ENCODE measurements around the gene SLC25A12.

Gene SLC25A12

GRCh38 chr2:171846894-171847293 is 47.1 kb downstream of the SLC25A12 start:
- Histone ChIP-seq H3K4me2 (no peak overlapping the region), H4K20me1 (ENCODE audit: insufficient read depth) (no peaks in the 10 kb centered on the region), H3K4me1 (ENCODE audit: low read depth, poor library complexity, severe bottlenecking) (no peaks in the 10 kb centered on the region), H3K9ac (no peak overlapping the region), H3K27ac (no peak overlapping the region), H3K27me3 (ENCODE audit: insufficient read depth, low read depth) (no peaks in the 10 kb centered on the region), H2AFZ (ENCODE audit: low read depth) (no peak overlapping the region), H3K79me2 (ENCODE audit: insufficient read depth, low read depth) (no peaks in the 10 kb centered on the region), H3K36me3 (ENCODE audit: insufficient read depth) (no peaks in the 10 kb centered on the region), H3K4me3 (IDR thresholded peaks at IDR 0.05; ENCODE audit: insufficient read depth, low read depth, low read length) (no peak overlapping the region)
- no peak for TF ChIP-seq CTCF (conservative IDR thresholded peaks at IDR 0.05; ENCODE audit: low read depth, low read length)

GRCh38 chr2:171841996-171842395 is 52.0 kb downstream of the SLC25A12 start:
- Histone ChIP-seq H3K36me3 (ENCODE audit: insufficient read depth) (no peaks in the 10 kb centered on the region), H3K4me1 (ENCODE audit: low read depth, poor library complexity, severe bottlenecking) (no peaks in the 10 kb centered on the region)
- no peak for TF ChIP-seq CTCF (conservative IDR thresholded peaks at IDR 0.05; ENCODE audit: low read depth, low read length)

GRCh38 chr2:171837736-171838135 is 56.3 kb downstream of the SLC25A12 start:
- Histone ChIP-seq H3K27ac (no peak overlapping the region), H3K36me3 (ENCODE audit: insufficient read depth) (no peaks in the 10 kb centered on the region)
- no peak for TF ChIP-seq CTCF (conservative IDR thresholded peaks at IDR 0.05; ENCODE audit: low read depth, low read length)

More at GRCh38 chr2:171841996-171842395, 52.0 kb downstream of the SLC25A12 start:
- Histone ChIP-seq H3K4me3 (IDR thresholded peaks at IDR 0.05; ENCODE audit: insufficient read depth, low read depth, low read length) (no peak overlapping the region), H3K4me2 (no peak overlapping the region), H3K79me2 (ENCODE audit: insufficient read depth, low read depth) (no peaks in the 10 kb centered on the region), H3K27me3 (ENCODE audit: insufficient read depth, low read depth) (no peaks in the 10 kb centered on the region), H4K20me1 (ENCODE audit: insufficient read depth) (no peaks in the 10 kb centered on the region), H3K27ac (no peak overlapping the region), H3K9ac (no peak overlapping the region), H2AFZ (ENCODE audit: low read depth) (no peak overlapping the region)

GRCh38 chr2:171836146-171836910 is 57.7 kb downstream of the SLC25A12 start:
- Histone ChIP-seq H2AFZ (ENCODE audit: low read depth) (no peak overlapping the region), H3K4me1 (ENCODE audit: low read depth, poor library complexity, severe bottlenecking) (no peaks in the 10 kb centered on the region), H3K79me2 (ENCODE audit: insufficient read depth, low read depth) (no peaks in the 10 kb centered on the region), H3K4me3 (IDR thresholded peaks at IDR 0.05; ENCODE audit: insufficient read depth, low read depth, low read length) (no peak overlapping the region), H3K36me3 (ENCODE audit: insufficient read depth) (no peaks in the 10 kb centered on the region), H3K27ac (no peak overlapping the region), H3K27me3 (ENCODE audit: insufficient read depth, low read depth) (no peaks in the 10 kb centered on the region), H3K4me2 (no peak overlapping the region), H4K20me1 (ENCODE audit: insufficient read depth) (no peaks in the 10 kb centered on the region), H3K9ac (no peak overlapping the region)
- no peak for TF ChIP-seq CTCF (conservative IDR thresholded peaks at IDR 0.05; ENCODE audit: low read depth, low read length)

More at GRCh38 chr2:171837736-171838135, 56.3 kb downstream of the SLC25A12 start:
- Histone ChIP-seq H3K4me2 (no peak overlapping the region), H3K4me1 (ENCODE audit: low read depth, poor library complexity, severe bottlenecking) (no peaks in the 10 kb centered on the region), H4K20me1 (ENCODE audit: insufficient read depth) (no peaks in the 10 kb centered on the region), H3K4me3 (IDR thresholded peaks at IDR 0.05; ENCODE audit: insufficient read depth, low read depth, low read length) (no peak overlapping the region), H2AFZ (ENCODE audit: low read depth) (no peak overlapping the region), H3K9ac (no peak overlapping the region), H3K27me3 (ENCODE audit: insufficient read depth, low read depth) (no peaks in the 10 kb centered on the region), H3K79me2 (ENCODE audit: insufficient read depth, low read depth) (no peaks in the 10 kb centered on the region)
